Keratinocyte (primary cell): ENCODE results near the gene LHFPL4. TPM values are rescaled to one million over a fixed set of nuclear protein-coding genes. Genes with fewer than 3 reads are reported as not detected.
A peak's percentile ranks its signal among the peaks of the same experiment; 100 is the strongest.

ENCODE experiments used
- DNase-seq: peaks from one replicate; pipeline ENCODE4 v3.0.0-alpha.2; 2011; ENCODE audit warnings: low read depth, missing footprints, low spot score
- FAIRE-seq: peaks from 2 replicates; lab custom pipeline; 2011; peaks lifted over from hg19 to GRCh38; lab: Jason Lieb, UNC
- H2AFZ ChIP-seq: 2 replicates; pipeline ENCODE4 v1.6.0; 2012; ENCODE audit warnings: low read length, control low read depth, inconsistent platforms; ENCODE audit not compliant: control insufficient read depth
- H3K27ac ChIP-seq: 2 replicates; pipeline ENCODE4 v1.5.1; 2011; ENCODE audit warnings: low read length; ENCODE audit not compliant: control insufficient read depth, insufficient read depth
- H3K27me3 ChIP-seq: 3 replicates; pipeline ENCODE4 v1.6.0; 2011; ENCODE audit warnings: low read length; ENCODE audit not compliant: control insufficient read depth, insufficient read depth; ENCODE audit errors: extremely low read depth
- H3K36me3 ChIP-seq, 2 experiments: 2 replicates in 1 of 2; 3 replicates in 1 of 2; pipeline ENCODE4 v1.5.1; 2011; ENCODE audit warnings: low read length in 2 of 2, mild to moderate bottlenecking in 1 of 2; ENCODE audit not compliant: control insufficient read depth in 2 of 2, insufficient read depth in 2 of 2; ENCODE audit errors: extremely low read depth in 1 of 2
- H3K4me1 ChIP-seq: 3 replicates; pipeline ENCODE4 v1.5.1; 2011; ENCODE audit warnings: low read length; ENCODE audit not compliant: control insufficient read depth, insufficient read depth; ENCODE audit errors: extremely low read depth
- H3K4me2 ChIP-seq: 3 replicates; pipeline ENCODE4 v1.6.0; 2011; ENCODE audit warnings: low read depth, low read length; ENCODE audit not compliant: control insufficient read depth, insufficient read depth; ENCODE audit errors: extremely low read depth
- H3K4me3 ChIP-seq, 3 experiments: fragments of 200-600 bp in 1 of 3; sonication (generic) in 1 of 3; 2 replicates in 2 of 3; 3 replicates in 1 of 3; pipeline ENCODE4 v1.5.1; 2011 to 2016; ENCODE audit warnings: low read length in 3 of 3, mild to moderate bottlenecking in 3 of 3, control low read depth in 2 of 3, inconsistent platforms in 1 of 3, low read depth in 1 of 3, mixed read lengths in 1 of 3, mixed run types in 1 of 3, moderate library complexity in 1 of 3; ENCODE audit not compliant: control insufficient read depth in 2 of 3, insufficient read depth in 2 of 3; ENCODE audit errors: extremely low read depth in 1 of 3
- H3K79me2 ChIP-seq: 2 replicates; pipeline ENCODE4 v1.6.0; 2012; ENCODE audit warnings: low read length; ENCODE audit not compliant: control insufficient read depth, insufficient read depth
- H3K9ac ChIP-seq: 3 replicates; pipeline ENCODE4 v1.6.0; 2011; ENCODE audit warnings: low read length; ENCODE audit not compliant: control insufficient read depth, insufficient read depth; ENCODE audit errors: extremely low read depth
- H3K9me1 ChIP-seq: 3 replicates; pipeline ENCODE4 v1.6.0; 2011; ENCODE audit warnings: low read length; ENCODE audit not compliant: control insufficient read depth, insufficient read depth; ENCODE audit errors: extremely low read depth
- H3K9me3 ChIP-seq: 2 replicates; pipeline ENCODE4 v1.5.1; 2012; ENCODE audit warnings: low read depth, low read length; ENCODE audit not compliant: control insufficient read depth
- H4K20me1 ChIP-seq: 3 replicates; pipeline ENCODE4 v1.6.0; 2011; ENCODE audit warnings: low read length; ENCODE audit not compliant: control insufficient read depth, insufficient read depth; ENCODE audit errors: extremely low read depth
- CTCF ChIP-seq, 3 experiments: IDR thresholded peaks in 1 of 3; conservative IDR thresholded peaks in 1 of 3; optimal IDR thresholded peaks in 1 of 3; 2 replicates in 2 of 3; 3 replicates in 1 of 3; pipeline versions ENCODE3 to v1.5.1; 2011; ENCODE audit warnings: low read length in 3 of 3, mild to moderate bottlenecking in 3 of 3, moderate library complexity in 2 of 3, control low read depth in 1 of 3, inconsistent platforms in 1 of 3; ENCODE audit not compliant: insufficient read depth in 2 of 3; ENCODE audit errors: extremely low read depth in 1 of 3
- EZH2 ChIP-seq: IDR thresholded peaks from one replicate; pipeline ENCODE4 v1.6.1; 2012; ENCODE audit warnings: inconsistent platforms, mild to moderate bottlenecking, low read length, moderate library complexity
- dilution Hi-C: fragments of 300-500 bp; cut with MboI; formaldehyde crosslinking; loops from one replicate; pipeline ENCODE4 v1.7.0; 2020; ENCODE audit warnings: low sequenced_read_pairs; ENCODE audit not compliant: extremely low pct_ligation_motif_present
- polyA plus RNA-seq, 5 experiments: library from polyadenylated mRNA; depleted of rRNA in 3 of 5; stranded (reverse) in 3 of 5; stranded (forward) in 1 of 5; unstranded in 1 of 5; fragments of >200 nt; gene quantifications; 1 replicate in 1 of 5; 2 replicates in 3 of 5; 3 replicates in 1 of 5; pipeline versions ENCODE4 v1.2.1 to v1.2.3, GENCODE V29; 2011 to 2012; ENCODE audit warnings: missing spikeins in 2 of 5, low read depth in 1 of 5, low replicate concordance in 1 of 5

The LHFPL4 gene
- polyA plus RNA-seq, 1 donor (not counting 4 experiments of a cell fraction or from before 2014, with no cell fraction given): not detected

- no peak for FAIRE-seq
Measured at GRCh38 chr3:9553948-9554513, 409 bp upstream of the LHFPL4 start.

GRCh38 chr3:9552252-9552999 is 1.2 kb downstream of the LHFPL4 start:
- no peak overlapping the region for H3K27ac ChIP-seq
- H3K27me3 ChIP-seq: peaks cover 29% of the 10 kb centered on the region
- H3K79me2 ChIP-seq: no peaks in the 10 kb centered on the region
- H2AFZ ChIP-seq: no peak overlapping the region
- no peaks in the 10 kb centered on the region for H3K36me3 ChIP-seq
- H3K9ac ChIP-seq: no peak overlapping the region
- no peak overlapping the region for H3K4me3 ChIP-seq
- no peaks in the 10 kb centered on the region for H3K9me3 ChIP-seq
- FAIRE-seq (no peak), DNase-seq (no peak)
- H3K9me1 ChIP-seq: no peaks in the 10 kb centered on the region
- no peak overlapping the region for H3K4me2 ChIP-seq
- H3K4me1 ChIP-seq: no peaks in the 10 kb centered on the region
- no peaks in the 10 kb centered on the region for H4K20me1 ChIP-seq
- dilution Hi-C loops: no loop called here
- TF ChIP-seq CTCF (optimal IDR thresholded peaks at IDR 0.05 in 1 of 3, IDR thresholded peaks at IDR 0.05 in 1 of 3, conservative IDR thresholded peaks at IDR 0.05 in 1 of 3; ENCODE audit: extremely low read depth in 1 of 3, insufficient read depth in 2 of 3, low read length in 3 of 3): no peak
- TF ChIP-seq EZH2: no peak

More at GRCh38 chr3:9553948-9554513, 409 bp upstream of the LHFPL4 start:
- H3K27ac ChIP-seq: no peak overlapping the region
- no peaks in the 10 kb centered on the region for H4K20me1 ChIP-seq
- H3K4me2 ChIP-seq: no peak overlapping the region
- peaks cover 29% of the 10 kb centered on the region for H3K27me3 ChIP-seq
- no peaks in the 10 kb centered on the region for H3K36me3 ChIP-seq
- H3K9me3 ChIP-seq: no peaks in the 10 kb centered on the region
- no peaks in the 10 kb centered on the region for H3K4me1 ChIP-seq
- no peak for DNase-seq
- no peaks in the 10 kb centered on the region for H3K79me2 ChIP-seq
- TF ChIP-seq EZH2 (peak; percentile 58), CTCF (optimal IDR thresholded peaks at IDR 0.05 in 1 of 3, IDR thresholded peaks at IDR 0.05 in 1 of 3, conservative IDR thresholded peaks at IDR 0.05 in 1 of 3; ENCODE audit: extremely low read depth in 1 of 3, insufficient read depth in 2 of 3, low read length in 3 of 3) (no peak)
- no peak overlapping the region for H3K9ac ChIP-seq
- dilution Hi-C loops: no loop called here
- no peak overlapping the region for H3K4me3 ChIP-seq
- H3K9me1 ChIP-seq: no peaks in the 10 kb centered on the region
- H2AFZ ChIP-seq: no peak overlapping the region
